GM21381 (cell line): ENCODE measurements around the gene TGM2.
"Not testable (repeated sequence)": the region's sequence is repeated elsewhere in the genome, so short reads cannot be mapped to it uniquely, and the experiment has no call there.

Source experiments
- ATAC-seq: cut with Tn5 transposase; IDR thresholded peaks from one replicate; pipeline ENCODE4 v1.9.1; 2021; ENCODE audit warnings: mild to moderate bottlenecking, moderate library complexity; ENCODE audit not compliant: unreplicated experiment

TGM2 gene

GRCh38 chr20:38104285-38104684 lies 60.8 kb downstream of the TGM2 start:
- no peak for ATAC-seq

GRCh38 chr20:38102206-38102605 lies 62.9 kb downstream of the TGM2 start:
- not testable (repeated sequence) for ATAC-seq

- no peak for ATAC-seq
Observed at GRCh38 chr20:38098952-38099351, 66.1 kb downstream of the TGM2 start.

GRCh38 chr20:38095017-38095686 lies 69.9 kb downstream of the TGM2 start:
- no peak for ATAC-seq

- ATAC-seq, result peak; percentile 68
Observed at GRCh38 chr20:38094373-38094891, 70.6 kb downstream of the TGM2 start.

- no peak for ATAC-seq
Observed at GRCh38 chr20:38093641-38094077, 71.4 kb downstream of the TGM2 start.

GRCh38 chr20:38092915-38093314 lies 72.2 kb downstream of the TGM2 start:
- ATAC-seq, result no peak

GRCh38 chr20:38092260-38092857 lies 72.7 kb downstream of the TGM2 start:
- ATAC-seq, result no peak

GRCh38 chr20:38091441-38092216 lies 73.4 kb downstream of the TGM2 start:
- ATAC-seq, result no peak

GRCh38 chr20:38090061-38090460 lies 75.0 kb downstream of the TGM2 start:
- ATAC-seq, result no peak

- ATAC-seq, result no peak
Observed at GRCh38 chr20:38089500-38089899, 75.6 kb downstream of the TGM2 start.

- ATAC-seq, result no peak
Observed at GRCh38 chr20:38085026-38085425, 80.0 kb downstream of the TGM2 start.

- no peak for ATAC-seq
Observed at GRCh38 chr20:38084425-38084951, 80.6 kb downstream of the TGM2 start.

- no peak for ATAC-seq
Observed at GRCh38 chr20:38083338-38084048, 81.6 kb downstream of the TGM2 start.

GRCh38 chr20:38082894-38083293 lies 82.2 kb downstream of the TGM2 start:
- ATAC-seq, result no peak

GRCh38 chr20:38081575-38081974 lies 83.5 kb downstream of the TGM2 start:
- no peak for ATAC-seq

- no peak for ATAC-seq
Observed at GRCh38 chr20:38079353-38079752, 85.7 kb downstream of the TGM2 start.

GRCh38 chr20:38078084-38078483 lies 87.0 kb downstream of the TGM2 start:
- ATAC-seq, result no peak
